T-helper 2 cell treated with Interferon-gamma antibody and Interleukin-4, amounts not matched to agents 5 μg/mL and 100 μg/mL, for 36 hours (primary cell): ENCODE results near the gene PLA2G6.
A peak's percentile ranks its signal among the peaks of the same experiment; 100 is the strongest.

Experiments
- DNase-seq: peaks from one replicate; pipeline ENCODE4 v3.0.0; 2021; ENCODE audit warnings: low spot score
- H3K27ac Mint-ChIP-seq: one replicate; pipeline ENCODE4 v1.8.0; 2021; ENCODE audit warnings: mild to moderate bottlenecking, mixed read lengths
- H3K27me3 Mint-ChIP-seq: one replicate; pipeline ENCODE4 v1.8.0; 2021; ENCODE audit warnings: low read depth, mixed read lengths
- H3K36me3 Mint-ChIP-seq: one replicate; pipeline ENCODE4 v1.8.0; 2021; ENCODE audit warnings: low read depth, mixed read lengths
- H3K4me1 Mint-ChIP-seq: one replicate; pipeline ENCODE4 v1.8.0; 2021; ENCODE audit warnings: low read depth, mixed read lengths
- H3K4me3 Mint-ChIP-seq: one replicate; pipeline ENCODE4 v1.8.0; 2022; ENCODE audit warnings: mild to moderate bottlenecking, moderate library complexity, mixed read lengths
- H3K9me3 Mint-ChIP-seq: one replicate; pipeline ENCODE4 v1.8.0; 2021; ENCODE audit warnings: mixed read lengths

Gene PLA2G6

GRCh38 chr22:38115423-38116205, 66.0 kb downstream of the PLA2G6 start:
- Mint-ChIP-seq H3K27me3 (no peaks in the 10 kb centered on the region), H3K36me3 (peaks cover 2% of the 10 kb centered on the region), H3K4me3 (no peak overlapping the region), H3K27ac (no peak overlapping the region), H3K9me3 (no peaks in the 10 kb centered on the region), H3K4me1 (peaks cover 2% of the 10 kb centered on the region)
- DNase-seq, result no peak

- H3K4me1 Mint-ChIP-seq, result peaks cover 2% of the 10 kb centered on the region
- H3K27me3 Mint-ChIP-seq, result no peaks in the 10 kb centered on the region
- peaks cover 4% of the 10 kb centered on the region for H3K36me3 Mint-ChIP-seq
- no peak overlapping the region for H3K4me3 Mint-ChIP-seq
- no peak overlapping the region for H3K27ac Mint-ChIP-seq
- peak; percentile 70 for DNase-seq
- H3K9me3 Mint-ChIP-seq, result peaks cover 2% of the 10 kb centered on the region
Measured at GRCh38 chr22:38114484-38115398, 66.9 kb downstream of the PLA2G6 start.

- Mint-ChIP-seq H3K4me1 (peaks cover 2% of the 10 kb centered on the region), H3K27ac (no peak overlapping the region), H3K4me3 (no peak overlapping the region), H3K27me3 (no peaks in the 10 kb centered on the region), H3K9me3 (peaks cover 3% of the 10 kb centered on the region), H3K36me3 (peaks cover 4% of the 10 kb centered on the region)
- no peak for DNase-seq
Measured at GRCh38 chr22:38112381-38112780, 69.2 kb downstream of the PLA2G6 start.

GRCh38 chr22:38111925-38112355, 69.7 kb downstream of the PLA2G6 start:
- H3K27ac Mint-ChIP-seq, result no peak overlapping the region
- DNase-seq, result no peak
- peaks cover 4% of the 10 kb centered on the region for H3K36me3 Mint-ChIP-seq
- peaks cover 3% of the 10 kb centered on the region for H3K9me3 Mint-ChIP-seq
- H3K4me3 Mint-ChIP-seq, result no peak overlapping the region
- H3K27me3 Mint-ChIP-seq, result no peaks in the 10 kb centered on the region
- peaks cover 2% of the 10 kb centered on the region for H3K4me1 Mint-ChIP-seq

GRCh38 chr22:38110863-38111852, 70.5 kb downstream of the PLA2G6 start:
- H3K4me1 Mint-ChIP-seq, result peaks cover 2% of the 10 kb centered on the region
- no peak overlapping the region for H3K4me3 Mint-ChIP-seq
- no peak for DNase-seq
- no peaks in the 10 kb centered on the region for H3K27me3 Mint-ChIP-seq
- H3K27ac Mint-ChIP-seq, result no peak overlapping the region
- peaks cover 4% of the 10 kb centered on the region for H3K36me3 Mint-ChIP-seq
- H3K9me3 Mint-ChIP-seq, result peaks cover 3% of the 10 kb centered on the region

- no peaks in the 10 kb centered on the region for H3K27me3 Mint-ChIP-seq
- peaks cover 3% of the 10 kb centered on the region for H3K4me1 Mint-ChIP-seq
- peak within 1 kb of the TSS; percentile 84 for H3K27ac Mint-ChIP-seq
- peaks cover 3% of the 10 kb centered on the region for H3K9me3 Mint-ChIP-seq
- no peak for DNase-seq
- H3K4me3 Mint-ChIP-seq, result no peak within 1 kb of the TSS
- H3K36me3 Mint-ChIP-seq, result peaks cover 4% of the 10 kb centered on the region
Measured at GRCh38 chr22:38110008-38110862, 71.4 kb downstream of the PLA2G6 start, which contains the start of gene BAIAP2L2. Gene BAIAP2L2, minus strand, starts transcription at chr22:38110684. Its CDS starts 159 bp downstream, at chr22:38110525.

GRCh38 chr22:38109371-38110001, 72.1 kb downstream of the PLA2G6 start:
- no peak for DNase-seq
- H3K27ac Mint-ChIP-seq, result peak overlapping the region; percentile 84

GRCh38 chr22:38108561-38109319, 72.9 kb downstream of the PLA2G6 start:
- Mint-ChIP-seq H3K27ac (no peak overlapping the region), H3K4me3 (no peak overlapping the region)

More at GRCh38 chr22:38109371-38110001, 72.1 kb downstream of the PLA2G6 start:
- no peak overlapping the region for H3K4me3 Mint-ChIP-seq
- H3K36me3 Mint-ChIP-seq, result peaks cover 4% of the 10 kb centered on the region
- H3K4me1 Mint-ChIP-seq, result peaks cover 7% of the 10 kb centered on the region
- H3K9me3 Mint-ChIP-seq, result peaks cover 3% of the 10 kb centered on the region
- H3K27me3 Mint-ChIP-seq, result no peaks in the 10 kb centered on the region

GRCh38 chr22:38107692-38108515, 73.7 kb downstream of the PLA2G6 start:
- Mint-ChIP-seq H3K27me3 (no peaks in the 10 kb centered on the region), H3K4me1 (peaks cover 7% of the 10 kb centered on the region), H3K9me3 (peaks cover 3% of the 10 kb centered on the region), H3K4me3 (no peak overlapping the region), H3K36me3 (peaks cover 2% of the 10 kb centered on the region), H3K27ac (no peak overlapping the region)
- no peak for DNase-seq

More at GRCh38 chr22:38108561-38109319, 72.9 kb downstream of the PLA2G6 start:
- Mint-ChIP-seq H3K27me3 (no peaks in the 10 kb centered on the region), H3K9me3 (peaks cover 3% of the 10 kb centered on the region), H3K4me1 (peaks cover 7% of the 10 kb centered on the region), H3K36me3 (peaks cover 2% of the 10 kb centered on the region)
- DNase-seq, result no peak

- no peaks in the 10 kb centered on the region for H3K27me3 Mint-ChIP-seq
- peaks cover 7% of the 10 kb centered on the region for H3K4me1 Mint-ChIP-seq
- H3K36me3 Mint-ChIP-seq, result peaks cover 2% of the 10 kb centered on the region
- DNase-seq, result no peak
- peaks cover 3% of the 10 kb centered on the region for H3K9me3 Mint-ChIP-seq
- no peak overlapping the region for H3K4me3 Mint-ChIP-seq
- no peak overlapping the region for H3K27ac Mint-ChIP-seq
Measured at GRCh38 chr22:38106814-38107578, 74.6 kb downstream of the PLA2G6 start.
